Measurements from ENCODE around the gene AGBL4. TPM values are rescaled to one million over a fixed set of nuclear protein-coding genes. Genes with fewer than 3 reads are reported as not detected.

Gene AGBL4
- total RNA-seq, 1 experiment from 2014 or later: 0.33 TPM

GRCh38 chr1:48640836-48641492, 1382.8 kb downstream of the AGBL4 start:
- H3K27me3 ChIP-seq (ENCODE audit: low read length): peaks cover 92% of the 10 kb centered on the region
- no TSS peak for BruUV-seq (replicated peaks)
- H4K20me1 ChIP-seq (ENCODE audit: low read length): no peaks in the 10 kb centered on the region
- ChIA-PET POLR2A (ENCODE audit: unreplicated experiment) (no interaction called here), CTCF (no interaction called here)
- ATAC-seq (no peak), DNase-seq (no peak)
- no peak overlapping the region for H2AFZ ChIP-seq (ENCODE audit: low read length)
- no peak overlapping the region for H3K9ac ChIP-seq (ENCODE audit: low read length)
- H3K9me2 ChIP-seq (replicated peaks; ENCODE audit: low read length): no peaks in the 10 kb centered on the region
- H3K9me3 ChIP-seq (ENCODE audit: low read length): no peaks in the 10 kb centered on the region
- no peak overlapping the region for H3K4me2 ChIP-seq (ENCODE audit: low read length)
- intact Hi-C loops (cut with micrococcal nuclease): no loop called here
- H3K4me3 ChIP-seq (ENCODE audit: low read length): no peak overlapping the region
- H3K79me2 ChIP-seq (ENCODE audit: low read length): no peaks in the 10 kb centered on the region
- no peaks in the 10 kb centered on the region for H3F3A ChIP-seq (ENCODE audit: low read length, unreplicated experiment)
- no peaks in the 10 kb centered on the region for H3K4me1 ChIP-seq (ENCODE audit: insufficient read depth, low read length)
- no peak overlapping the region for H3K27ac ChIP-seq (ENCODE audit: low read length)
- H3K36me3 ChIP-seq (ENCODE audit: low read depth, low read length): no peaks in the 10 kb centered on the region
- TF ChIP-seq EZH2 (IDR thresholded peaks at IDR 0.05; ENCODE audit: low read length, unreplicated experiment) (no peak), CTCF (conservative IDR thresholded peaks at IDR 0.05; ENCODE audit: low read depth, low read length) (no peak), EZH2phosphoT487 (IDR thresholded peaks at IDR 0.05; ENCODE audit: borderline replicate concordance, low read length) (no peak)

- intact Hi-C loops (cut with micrococcal nuclease): no loop called here
- Histone ChIP-seq H4K20me1 (ENCODE audit: low read length) (no peaks in the 10 kb centered on the region), H3K79me2 (ENCODE audit: low read length) (no peaks in the 10 kb centered on the region), H2AFZ (ENCODE audit: low read length) (no peak overlapping the region), H3K4me1 (ENCODE audit: insufficient read depth, low read length) (no peaks in the 10 kb centered on the region), H3K9ac (ENCODE audit: low read length) (no peak overlapping the region), H3K9me2 (replicated peaks; ENCODE audit: low read length) (no peaks in the 10 kb centered on the region), H3K36me3 (ENCODE audit: low read depth, low read length) (no peaks in the 10 kb centered on the region), H3K4me2 (ENCODE audit: low read length) (no peak overlapping the region), H3K4me3 (ENCODE audit: low read length) (no peak overlapping the region), H3K9me3 (ENCODE audit: low read length) (no peaks in the 10 kb centered on the region), H3F3A (ENCODE audit: low read length, unreplicated experiment) (no peaks in the 10 kb centered on the region), H3K27me3 (ENCODE audit: low read length) (peaks cover 87% of the 10 kb centered on the region), H3K27ac (ENCODE audit: low read length) (no peak overlapping the region)
- no peak for DNase-seq
- CTCF ChIA-PET: no interaction called here
- no peak for TF ChIP-seq CTCF (conservative IDR thresholded peaks at IDR 0.05; ENCODE audit: low read depth, low read length)
- no peak for TF ChIP-seq EZH2phosphoT487 (IDR thresholded peaks at IDR 0.05; ENCODE audit: borderline replicate concordance, low read length)
- no peak for TF ChIP-seq EZH2 (IDR thresholded peaks at IDR 0.05; ENCODE audit: low read length, unreplicated experiment)
- no peak for ATAC-seq
- BruUV-seq (replicated peaks): no TSS peak
- POLR2A ChIA-PET (ENCODE audit: unreplicated experiment): no interaction called here
These were observed 1393.9 kb downstream of the AGBL4 start for GRCh38 chr1:48629867-48630266.

GRCh38 chr1:48627486-48627885, 1396.3 kb downstream of the AGBL4 start:
- Histone ChIP-seq H3K9ac (ENCODE audit: low read length) (no peak overlapping the region), H3K9me2 (replicated peaks; ENCODE audit: low read length) (no peaks in the 10 kb centered on the region), H3F3A (ENCODE audit: low read length, unreplicated experiment) (no peaks in the 10 kb centered on the region), H3K4me2 (ENCODE audit: low read length) (no peak overlapping the region), H3K9me3 (ENCODE audit: low read length) (no peaks in the 10 kb centered on the region), H3K79me2 (ENCODE audit: low read length) (no peaks in the 10 kb centered on the region), H4K20me1 (ENCODE audit: low read length) (no peaks in the 10 kb centered on the region), H3K36me3 (ENCODE audit: low read depth, low read length) (no peaks in the 10 kb centered on the region), H3K27me3 (ENCODE audit: low read length) (peaks cover 90% of the 10 kb centered on the region), H2AFZ (ENCODE audit: low read length) (no peak overlapping the region), H3K4me3 (ENCODE audit: low read length) (no peak overlapping the region), H3K4me1 (ENCODE audit: insufficient read depth, low read length) (no peaks in the 10 kb centered on the region), H3K27ac (ENCODE audit: low read length) (no peak overlapping the region)
- no peak for TF ChIP-seq EZH2 (IDR thresholded peaks at IDR 0.05; ENCODE audit: low read length, unreplicated experiment)
- no peak for TF ChIP-seq EZH2phosphoT487 (IDR thresholded peaks at IDR 0.05; ENCODE audit: borderline replicate concordance, low read length)
- TF ChIP-seq CTCF (conservative IDR thresholded peaks at IDR 0.05; ENCODE audit: low read depth, low read length): no peak
- CTCF ChIA-PET: no interaction called here
- DNase-seq (no peak), ATAC-seq (no peak)
- POLR2A ChIA-PET (ENCODE audit: unreplicated experiment): no interaction called here
- intact Hi-C loops (cut with micrococcal nuclease): no loop called here
- BruUV-seq (replicated peaks): no TSS peak
